ENCODE results near the gene RFNG. TPM values are rescaled to one million over a fixed set of nuclear protein-coding genes. Genes with fewer than 3 reads are reported as not detected.

Gene RFNG
- total and polyA plus RNA-seq, 10 of the 15 experiments (the other 5 are each of a cell fraction or from before 2014, with no cell fraction given), result 0.10 to 19.6 (median 6.2) TPM

DNA sequence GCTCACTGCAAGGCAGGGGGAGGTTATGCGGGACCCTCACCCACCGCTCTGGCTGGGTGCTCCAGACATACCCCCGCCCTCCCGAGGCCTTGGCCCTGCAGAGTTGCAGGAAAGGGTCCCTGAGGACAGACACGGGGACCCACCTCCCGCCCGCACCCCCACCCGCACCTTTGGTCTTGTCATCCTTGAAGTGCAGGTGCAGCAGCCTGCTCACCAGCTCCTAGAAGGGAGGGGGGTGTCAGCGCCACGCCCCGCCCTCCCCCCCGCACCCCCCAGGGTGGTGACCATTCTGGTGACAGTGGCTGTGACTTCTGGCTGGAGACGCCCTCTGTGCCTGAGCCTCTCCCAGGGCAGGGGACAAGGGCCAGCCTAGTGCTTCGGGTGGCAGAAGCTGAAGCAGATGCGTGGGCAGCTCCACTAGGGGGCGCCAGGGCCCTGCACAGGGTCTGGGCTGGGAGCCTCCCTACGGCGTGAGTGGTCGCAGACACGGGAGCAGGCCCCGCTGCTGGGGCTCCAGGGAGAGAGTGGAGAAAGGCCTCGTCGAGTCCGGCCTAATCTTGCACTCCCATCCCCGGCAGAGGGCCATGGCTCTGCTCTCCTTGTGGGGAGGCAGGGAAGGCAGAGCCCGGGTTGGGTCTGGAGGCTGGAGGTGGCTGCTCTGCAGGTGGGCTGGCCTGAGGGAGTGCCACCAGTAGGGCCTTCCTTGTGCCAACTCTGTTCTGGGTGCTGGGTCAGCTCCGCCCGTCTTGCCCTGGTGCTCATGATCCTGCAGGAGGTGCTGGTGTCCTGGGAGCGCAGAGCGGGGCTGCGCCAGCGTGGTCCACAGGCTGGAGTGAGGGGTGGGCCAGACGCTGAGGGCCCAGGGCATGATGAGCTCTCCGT is 31.7 kb downstream of the RFNG start (continued):
- TF ChIP-seq, protein P1, sequence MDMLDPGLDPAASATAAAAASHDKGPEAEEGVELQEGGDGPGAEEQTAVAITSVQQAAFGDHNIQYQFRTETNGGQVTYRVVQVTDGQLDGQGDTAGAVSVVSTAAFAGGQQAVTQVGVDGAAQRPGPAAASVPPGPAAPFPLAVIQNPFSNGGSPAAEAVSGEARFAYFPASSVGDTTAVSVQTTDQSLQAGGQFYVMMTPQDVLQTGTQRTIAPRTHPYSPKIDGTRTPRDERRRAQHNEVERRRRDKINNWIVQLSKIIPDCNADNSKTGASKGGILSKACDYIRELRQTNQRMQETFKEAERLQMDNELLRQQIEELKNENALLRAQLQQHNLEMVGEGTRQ (IDR thresholded peaks at IDR 0.05; ENCODE audit: borderline replicate concordance, low read depth, low read length), result no peak
- no peak for TF ChIP-seq MEF2A (IDR thresholded peaks at IDR 0.05; ENCODE audit: insufficient read depth, low read depth, low read length)
- 0 out of 3 replicates have a peak, but pooled peaks of 1 of the 2 experiments have one; percentile 32 for TF ChIP-seq EGR1 (IDR thresholded peaks at IDR 0.05; ENCODE audit: borderline replicate concordance in 1 of 2, low read depth in 2 of 2, low read length in 2 of 2)
- no peak for TF ChIP-seq CBX5 (IDR thresholded peaks at IDR 0.05; ENCODE audit: low read depth)
- TF ChIP-seq, protein P2, sequence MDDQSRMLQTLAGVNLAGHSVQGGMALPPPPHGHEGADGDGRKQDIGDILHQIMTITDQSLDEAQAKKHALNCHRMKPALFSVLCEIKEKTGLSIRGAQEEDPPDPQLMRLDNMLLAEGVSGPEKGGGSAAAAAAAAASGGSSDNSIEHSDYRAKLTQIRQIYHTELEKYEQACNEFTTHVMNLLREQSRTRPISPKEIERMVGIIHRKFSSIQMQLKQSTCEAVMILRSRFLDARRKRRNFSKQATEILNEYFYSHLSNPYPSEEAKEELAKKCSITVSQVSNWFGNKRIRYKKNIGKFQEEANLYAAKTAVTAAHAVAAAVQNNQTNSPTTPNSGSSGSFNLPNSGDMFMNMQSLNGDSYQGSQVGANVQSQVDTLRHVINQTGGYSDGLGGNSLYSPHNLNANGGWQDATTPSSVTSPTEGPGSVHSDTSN (IDR thresholded peaks at IDR 0.05; ENCODE audit: insufficient replicate concordance, low read depth, low read length), result no peak
- no peak for TF ChIP-seq ASH2L (IDR thresholded peaks at IDR 0.05; ENCODE audit: borderline replicate concordance, low read depth)
- TF ChIP-seq, protein P3, sequence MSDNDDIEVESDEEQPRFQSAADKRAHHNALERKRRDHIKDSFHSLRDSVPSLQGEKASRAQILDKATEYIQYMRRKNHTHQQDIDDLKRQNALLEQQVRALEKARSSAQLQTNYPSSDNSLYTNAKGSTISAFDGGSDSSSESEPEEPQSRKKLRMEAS (IDR thresholded peaks at IDR 0.05; ENCODE audit: low read depth, low read length), result no peak
- TF ChIP-seq JUNB (IDR thresholded peaks at IDR 0.05), result no peak
- TF ChIP-seq IKZF1 (conservative IDR thresholded peaks at IDR 0.05), result peak; percentile 13; the same call in 1 of the 2 replicates
- no peak for TF ChIP-seq GABPA (IDR thresholded peaks at IDR 0.05; ENCODE audit: low read depth)
- TF ChIP-seq, protein P4, sequence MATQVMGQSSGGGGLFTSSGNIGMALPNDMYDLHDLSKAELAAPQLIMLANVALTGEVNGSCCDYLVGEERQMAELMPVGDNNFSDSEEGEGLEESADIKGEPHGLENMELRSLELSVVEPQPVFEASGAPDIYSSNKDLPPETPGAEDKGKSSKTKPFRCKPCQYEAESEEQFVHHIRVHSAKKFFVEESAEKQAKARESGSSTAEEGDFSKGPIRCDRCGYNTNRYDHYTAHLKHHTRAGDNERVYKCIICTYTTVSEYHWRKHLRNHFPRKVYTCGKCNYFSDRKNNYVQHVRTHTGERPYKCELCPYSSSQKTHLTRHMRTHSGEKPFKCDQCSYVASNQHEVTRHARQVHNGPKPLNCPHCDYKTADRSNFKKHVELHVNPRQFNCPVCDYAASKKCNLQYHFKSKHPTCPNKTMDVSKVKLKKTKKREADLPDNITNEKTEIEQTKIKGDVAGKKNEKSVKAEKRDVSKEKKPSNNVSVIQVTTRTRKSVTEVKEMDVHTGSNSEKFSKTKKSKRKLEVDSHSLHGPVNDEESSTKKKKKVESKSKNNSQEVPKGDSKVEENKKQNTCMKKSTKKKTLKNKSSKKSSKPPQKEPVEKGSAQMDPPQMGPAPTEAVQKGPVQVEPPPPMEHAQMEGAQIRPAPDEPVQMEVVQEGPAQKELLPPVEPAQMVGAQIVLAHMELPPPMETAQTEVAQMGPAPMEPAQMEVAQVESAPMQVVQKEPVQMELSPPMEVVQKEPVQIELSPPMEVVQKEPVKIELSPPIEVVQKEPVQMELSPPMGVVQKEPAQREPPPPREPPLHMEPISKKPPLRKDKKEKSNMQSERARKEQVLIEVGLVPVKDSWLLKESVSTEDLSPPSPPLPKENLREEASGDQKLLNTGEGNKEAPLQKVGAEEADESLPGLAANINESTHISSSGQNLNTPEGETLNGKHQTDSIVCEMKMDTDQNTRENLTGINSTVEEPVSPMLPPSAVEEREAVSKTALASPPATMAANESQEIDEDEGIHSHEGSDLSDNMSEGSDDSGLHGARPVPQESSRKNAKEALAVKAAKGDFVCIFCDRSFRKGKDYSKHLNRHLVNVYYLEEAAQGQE (IDR thresholded peaks at IDR 0.05; ENCODE audit: low read depth, low read length), result no peak
- TF ChIP-seq, protein P5, sequence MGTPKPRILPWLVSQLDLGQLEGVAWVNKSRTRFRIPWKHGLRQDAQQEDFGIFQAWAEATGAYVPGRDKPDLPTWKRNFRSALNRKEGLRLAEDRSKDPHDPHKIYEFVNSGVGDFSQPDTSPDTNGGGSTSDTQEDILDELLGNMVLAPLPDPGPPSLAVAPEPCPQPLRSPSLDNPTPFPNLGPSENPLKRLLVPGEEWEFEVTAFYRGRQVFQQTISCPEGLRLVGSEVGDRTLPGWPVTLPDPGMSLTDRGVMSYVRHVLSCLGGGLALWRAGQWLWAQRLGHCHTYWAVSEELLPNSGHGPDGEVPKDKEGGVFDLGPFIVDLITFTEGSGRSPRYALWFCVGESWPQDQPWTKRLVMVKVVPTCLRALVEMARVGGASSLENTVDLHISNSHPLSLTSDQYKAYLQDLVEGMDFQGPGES (IDR thresholded peaks at IDR 0.05), result no peak
- TF ChIP-seq LARP7 (IDR thresholded peaks at IDR 0.05), result no peak
- no peak for TF ChIP-seq GATAD2B (conservative IDR thresholded peaks at IDR 0.05; ENCODE audit: low read depth)
- no peak for TF ChIP-seq STAT1 (conservative IDR thresholded peaks at IDR 0.05)
- no peak for TF ChIP-seq RELA (IDR thresholded peaks at IDR 0.05; ENCODE audit: borderline replicate concordance, partially characterized antibody)
- TF ChIP-seq NR2C2 (IDR thresholded peaks at IDR 0.05; ENCODE audit: borderline replicate concordance, control insufficient read depth, insufficient read length, low read depth), result no peak
- TF ChIP-seq HCFC1 (IDR thresholded peaks at IDR 0.05; ENCODE audit: low read length), result no peak
- TF ChIP-seq SMC3 (IDR thresholded peaks at IDR 0.05; ENCODE audit: borderline replicate concordance, low read length), result peak; percentile 38; the same call in 1 of the 2 replicates
- TF ChIP-seq TARDBP (IDR thresholded peaks at IDR 0.05; ENCODE audit: borderline replicate concordance), result no peak
